ENCODE measurements around the gene CNNM4. TPM values are rescaled to one million over a fixed set of nuclear protein-coding genes. Genes with fewer than 3 reads are reported as not detected.

The CNNM4 gene
- polyA plus RNA-seq, 1 donor from 2014 or later, result 7.5 TPM

DNA sequence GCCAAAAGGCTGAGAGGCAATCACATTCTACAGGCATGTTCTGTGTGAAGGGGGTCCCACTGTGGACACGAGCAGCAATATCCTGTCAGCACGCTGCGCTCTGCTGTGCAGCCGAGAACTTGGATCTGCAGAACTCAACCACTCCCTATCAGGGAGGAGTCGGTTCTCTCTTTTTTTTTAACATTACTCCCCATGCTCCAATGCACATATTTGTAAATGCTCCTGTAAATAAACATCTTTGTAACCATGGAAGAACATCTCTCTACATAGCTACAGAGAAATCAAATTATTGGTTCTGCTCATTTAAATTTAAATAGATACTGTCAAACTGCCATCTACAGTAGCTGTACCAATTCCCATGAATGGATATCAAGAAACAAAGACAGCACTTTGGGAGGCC lies 86.1 kb downstream of the CNNM4 start (continued):
- TF ChIP-seq EP300 (conservative IDR thresholded peaks at IDR 0.05; ENCODE audit: poor library complexity, severe bottlenecking), result no peak
- no peak for TF ChIP-seq MXI1 (conservative IDR thresholded peaks at IDR 0.05; ENCODE audit: poor library complexity, severe bottlenecking)

DNA sequence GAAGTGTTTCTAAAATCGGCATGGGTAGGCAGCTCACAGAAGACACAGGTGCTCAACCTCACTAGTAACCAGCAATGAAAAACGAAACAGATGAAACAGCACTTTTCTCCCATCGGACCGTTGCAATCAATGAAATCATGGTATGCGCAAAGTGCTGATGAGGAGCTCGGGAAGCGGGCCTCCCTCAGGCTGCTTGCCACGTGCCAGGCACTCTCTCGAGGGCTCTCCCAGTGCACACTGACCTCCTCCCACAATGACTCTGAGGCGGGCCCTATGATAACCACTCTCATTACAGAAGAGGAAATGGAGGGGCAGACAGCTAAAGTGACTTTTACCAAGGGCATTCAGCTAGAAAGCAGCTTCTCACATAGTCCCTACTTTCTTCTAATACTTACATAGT lies 86.9 kb downstream of the CNNM4 start:
- H2AFZ ChIP-seq (ENCODE audit: low read depth, low read length), result no peak overlapping the region

DNA sequence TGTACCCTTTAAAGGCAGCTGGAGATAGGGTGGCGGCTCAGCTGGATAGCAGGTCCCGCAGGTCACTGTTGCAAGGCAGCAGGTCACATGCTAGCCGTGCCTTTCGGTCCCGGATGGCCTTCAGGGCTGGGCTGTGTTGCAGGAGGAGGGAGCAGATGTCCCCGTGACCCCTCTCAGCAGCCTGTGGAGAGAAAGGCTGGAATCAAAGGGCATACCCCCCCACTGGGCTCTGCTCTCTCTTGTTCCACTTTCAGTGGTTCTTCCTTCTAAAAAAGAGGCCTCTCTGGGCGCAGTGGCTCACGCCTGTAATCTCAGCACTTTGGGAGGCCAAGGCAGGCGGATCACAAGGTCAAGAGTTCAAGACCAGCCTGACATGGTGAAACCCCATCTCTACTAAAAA lies 87.6 kb downstream of the CNNM4 start:
- H3K9me3 ChIP-seq (ENCODE audit: low read length), result no peaks in the 10 kb centered on the region
- H2AFZ ChIP-seq (ENCODE audit: low read depth, low read length), result no peak overlapping the region
- H3K4me2 ChIP-seq (ENCODE audit: low read length), result no peak overlapping the region
- no peaks in the 10 kb centered on the region for H3K9me2 ChIP-seq (ENCODE audit: insufficient read depth, low read length)
- no peak overlapping the region for H3K4me3 ChIP-seq (ENCODE audit: low read length)
- H3F3A ChIP-seq (ENCODE audit: insufficient read depth, low read length, poor library complexity, severe bottlenecking), result no peaks in the 10 kb centered on the region
- peaks cover 8% of the 10 kb centered on the region for H3K36me3 ChIP-seq (ENCODE audit: insufficient read depth, low read length)
- no peaks in the 10 kb centered on the region for H4K20me1 ChIP-seq (ENCODE audit: insufficient read depth)
- TF ChIP-seq, protein P1, sequence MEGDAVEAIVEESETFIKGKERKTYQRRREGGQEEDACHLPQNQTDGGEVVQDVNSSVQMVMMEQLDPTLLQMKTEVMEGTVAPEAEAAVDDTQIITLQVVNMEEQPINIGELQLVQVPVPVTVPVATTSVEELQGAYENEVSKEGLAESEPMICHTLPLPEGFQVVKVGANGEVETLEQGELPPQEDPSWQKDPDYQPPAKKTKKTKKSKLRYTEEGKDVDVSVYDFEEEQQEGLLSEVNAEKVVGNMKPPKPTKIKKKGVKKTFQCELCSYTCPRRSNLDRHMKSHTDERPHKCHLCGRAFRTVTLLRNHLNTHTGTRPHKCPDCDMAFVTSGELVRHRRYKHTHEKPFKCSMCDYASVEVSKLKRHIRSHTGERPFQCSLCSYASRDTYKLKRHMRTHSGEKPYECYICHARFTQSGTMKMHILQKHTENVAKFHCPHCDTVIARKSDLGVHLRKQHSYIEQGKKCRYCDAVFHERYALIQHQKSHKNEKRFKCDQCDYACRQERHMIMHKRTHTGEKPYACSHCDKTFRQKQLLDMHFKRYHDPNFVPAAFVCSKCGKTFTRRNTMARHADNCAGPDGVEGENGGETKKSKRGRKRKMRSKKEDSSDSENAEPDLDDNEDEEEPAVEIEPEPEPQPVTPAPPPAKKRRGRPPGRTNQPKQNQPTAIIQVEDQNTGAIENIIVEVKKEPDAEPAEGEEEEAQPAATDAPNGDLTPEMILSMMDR (IDR thresholded peaks at IDR 0.05; ENCODE audit: poor library complexity, severe bottlenecking), result no peak
- TF ChIP-seq POLR2AphosphoS5 (IDR thresholded peaks at IDR 0.05) (no peak), MXI1 (conservative IDR thresholded peaks at IDR 0.05; ENCODE audit: poor library complexity, severe bottlenecking) (no peak), EZH2 (IDR thresholded peaks at IDR 0.05; ENCODE audit: borderline replicate concordance, insufficient read depth, low read length, poor library complexity, severe bottlenecking) (no peak), EP300 (conservative IDR thresholded peaks at IDR 0.05; ENCODE audit: poor library complexity, severe bottlenecking) (no peak)
- TF ChIP-seq, protein P2, sequence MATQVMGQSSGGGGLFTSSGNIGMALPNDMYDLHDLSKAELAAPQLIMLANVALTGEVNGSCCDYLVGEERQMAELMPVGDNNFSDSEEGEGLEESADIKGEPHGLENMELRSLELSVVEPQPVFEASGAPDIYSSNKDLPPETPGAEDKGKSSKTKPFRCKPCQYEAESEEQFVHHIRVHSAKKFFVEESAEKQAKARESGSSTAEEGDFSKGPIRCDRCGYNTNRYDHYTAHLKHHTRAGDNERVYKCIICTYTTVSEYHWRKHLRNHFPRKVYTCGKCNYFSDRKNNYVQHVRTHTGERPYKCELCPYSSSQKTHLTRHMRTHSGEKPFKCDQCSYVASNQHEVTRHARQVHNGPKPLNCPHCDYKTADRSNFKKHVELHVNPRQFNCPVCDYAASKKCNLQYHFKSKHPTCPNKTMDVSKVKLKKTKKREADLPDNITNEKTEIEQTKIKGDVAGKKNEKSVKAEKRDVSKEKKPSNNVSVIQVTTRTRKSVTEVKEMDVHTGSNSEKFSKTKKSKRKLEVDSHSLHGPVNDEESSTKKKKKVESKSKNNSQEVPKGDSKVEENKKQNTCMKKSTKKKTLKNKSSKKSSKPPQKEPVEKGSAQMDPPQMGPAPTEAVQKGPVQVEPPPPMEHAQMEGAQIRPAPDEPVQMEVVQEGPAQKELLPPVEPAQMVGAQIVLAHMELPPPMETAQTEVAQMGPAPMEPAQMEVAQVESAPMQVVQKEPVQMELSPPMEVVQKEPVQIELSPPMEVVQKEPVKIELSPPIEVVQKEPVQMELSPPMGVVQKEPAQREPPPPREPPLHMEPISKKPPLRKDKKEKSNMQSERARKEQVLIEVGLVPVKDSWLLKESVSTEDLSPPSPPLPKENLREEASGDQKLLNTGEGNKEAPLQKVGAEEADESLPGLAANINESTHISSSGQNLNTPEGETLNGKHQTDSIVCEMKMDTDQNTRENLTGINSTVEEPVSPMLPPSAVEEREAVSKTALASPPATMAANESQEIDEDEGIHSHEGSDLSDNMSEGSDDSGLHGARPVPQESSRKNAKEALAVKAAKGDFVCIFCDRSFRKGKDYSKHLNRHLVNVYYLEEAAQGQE (IDR thresholded peaks at IDR 0.05; ENCODE audit: borderline replicate concordance), result no peak
- no peaks in the 10 kb centered on the region for H3K27me3 ChIP-seq (ENCODE audit: insufficient read depth, low read depth, low read length)
- H3K79me2 ChIP-seq (replicated peaks; ENCODE audit: insufficient read depth, low read length), result no peaks in the 10 kb centered on the region
- H3K27ac ChIP-seq (ENCODE audit: low read length), result no peak overlapping the region
- H3K9ac ChIP-seq (ENCODE audit: low read length), result no peak overlapping the region

More for the DNA sequence above, 86.9 kb downstream of the CNNM4 start:
- no peaks in the 10 kb centered on the region for H4K20me1 ChIP-seq (ENCODE audit: insufficient read depth)
- no peak overlapping the region for H3K4me2 ChIP-seq (ENCODE audit: low read length)
- H3K27ac ChIP-seq (ENCODE audit: low read length), result no peak overlapping the region
- TF ChIP-seq, protein P2 (IDR thresholded peaks at IDR 0.05; ENCODE audit: borderline replicate concordance), result no peak
- TF ChIP-seq RAD21 (conservative IDR thresholded peaks at IDR 0.05), result no peak
- TF ChIP-seq TAF1 (IDR thresholded peaks at IDR 0.05; ENCODE audit: low read depth), result no peak
- TF ChIP-seq, protein P1 (IDR thresholded peaks at IDR 0.05; ENCODE audit: poor library complexity, severe bottlenecking), result no peak
- no peak for TF ChIP-seq EZH2 (IDR thresholded peaks at IDR 0.05; ENCODE audit: borderline replicate concordance, insufficient read depth, low read length, poor library complexity, severe bottlenecking)
- TF ChIP-seq MXI1 (conservative IDR thresholded peaks at IDR 0.05; ENCODE audit: poor library complexity, severe bottlenecking), result no peak
- no peak for TF ChIP-seq EP300 (conservative IDR thresholded peaks at IDR 0.05; ENCODE audit: poor library complexity, severe bottlenecking)
- TF ChIP-seq SMC3 (conservative IDR thresholded peaks at IDR 0.05; ENCODE audit: poor library complexity), result no peak
- TF ChIP-seq POLR2AphosphoS5 (IDR thresholded peaks at IDR 0.05), result no peak
- H3K9me2 ChIP-seq (ENCODE audit: insufficient read depth, low read length), result no peaks in the 10 kb centered on the region
- no peaks in the 10 kb centered on the region for H3K27me3 ChIP-seq (ENCODE audit: insufficient read depth, low read depth, low read length)
- no peaks in the 10 kb centered on the region for H3F3A ChIP-seq (ENCODE audit: insufficient read depth, low read length, poor library complexity, severe bottlenecking)
- H3K9me3 ChIP-seq (ENCODE audit: low read length), result no peaks in the 10 kb centered on the region
- H3K36me3 ChIP-seq (ENCODE audit: insufficient read depth, low read length), result peaks cover 8% of the 10 kb centered on the region
- H3K79me2 ChIP-seq (replicated peaks; ENCODE audit: insufficient read depth, low read length), result no peaks in the 10 kb centered on the region
- H3K9ac ChIP-seq (ENCODE audit: low read length), result no peak overlapping the region
- H3K4me3 ChIP-seq (ENCODE audit: low read length), result no peak overlapping the region
